Measurements from ENCODE around the gene RIOK3. TPM values are rescaled to one million over a fixed set of nuclear protein-coding genes. Genes with fewer than 3 reads are reported as not detected.

Gene RIOK3
- total RNA-seq, 1 experiment from 2014 or later: 19.4 TPM

- CTCF ChIA-PET: interaction anchor here (1.2 kb wide), 2 partner anchors 8 to 9 kb away, joined by 4 to 7 read pairs; partner anchors contain the start of gene RMC1
- POLR2A ChIA-PET: no interaction called here
- Mint-ChIP-seq H3K27ac (no peak overlapping the region), H3K27me3 (ENCODE audit: low read depth) (no peaks in the 10 kb centered on the region), H3K36me3 (no peaks in the 10 kb centered on the region), H3K4me1 (no peaks in the 10 kb centered on the region), H3K4me3 (no peak overlapping the region), H3K9me3 (peaks cover 12% of the 10 kb centered on the region)
- DNase-seq (ENCODE audit: low spot score) (no peak), ATAC-seq (no peak)
- TF ChIP-seq NR1H2 (CRISPR knock-in tag; IDR thresholded peaks at IDR 0.05): no peak
- TF ChIP-seq ZBTB21 (CRISPR knock-in tag; IDR thresholded peaks at IDR 0.05; ENCODE audit: borderline replicate concordance): no peak
- TF ChIP-seq, protein P1, sequence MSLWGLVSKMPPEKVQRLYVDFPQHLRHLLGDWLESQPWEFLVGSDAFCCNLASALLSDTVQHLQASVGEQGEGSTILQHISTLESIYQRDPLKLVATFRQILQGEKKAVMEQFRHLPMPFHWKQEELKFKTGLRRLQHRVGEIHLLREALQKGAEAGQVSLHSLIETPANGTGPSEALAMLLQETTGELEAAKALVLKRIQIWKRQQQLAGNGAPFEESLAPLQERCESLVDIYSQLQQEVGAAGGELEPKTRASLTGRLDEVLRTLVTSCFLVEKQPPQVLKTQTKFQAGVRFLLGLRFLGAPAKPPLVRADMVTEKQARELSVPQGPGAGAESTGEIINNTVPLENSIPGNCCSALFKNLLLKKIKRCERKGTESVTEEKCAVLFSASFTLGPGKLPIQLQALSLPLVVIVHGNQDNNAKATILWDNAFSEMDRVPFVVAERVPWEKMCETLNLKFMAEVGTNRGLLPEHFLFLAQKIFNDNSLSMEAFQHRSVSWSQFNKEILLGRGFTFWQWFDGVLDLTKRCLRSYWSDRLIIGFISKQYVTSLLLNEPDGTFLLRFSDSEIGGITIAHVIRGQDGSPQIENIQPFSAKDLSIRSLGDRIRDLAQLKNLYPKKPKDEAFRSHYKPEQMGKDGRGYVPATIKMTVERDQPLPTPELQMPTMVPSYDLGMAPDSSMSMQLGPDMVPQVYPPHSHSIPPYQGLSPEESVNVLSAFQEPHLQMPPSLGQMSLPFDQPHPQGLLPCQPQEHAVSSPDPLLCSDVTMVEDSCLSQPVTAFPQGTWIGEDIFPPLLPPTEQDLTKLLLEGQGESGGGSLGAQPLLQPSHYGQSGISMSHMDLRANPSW (CRISPR knock-in tag; conservative IDR thresholded peaks at IDR 0.05; ENCODE audit: low read depth): no peak
Observed at GRCh38 chr18:23493654-23494053, 40.6 kb downstream of the RIOK3 start.

- no peak overlapping the region for H3K4me3 Mint-ChIP-seq
- no peaks in the 10 kb centered on the region for H3K36me3 Mint-ChIP-seq
- no peaks in the 10 kb centered on the region for H3K4me1 Mint-ChIP-seq
- H3K9me3 Mint-ChIP-seq: peaks cover 12% of the 10 kb centered on the region
- no peak for DNase-seq (ENCODE audit: low spot score)
- H3K27me3 Mint-ChIP-seq (ENCODE audit: low read depth): no peaks in the 10 kb centered on the region
- no peak for ATAC-seq
- no peak for TF ChIP-seq TCF7 (CRISPR knock-in tag; IDR thresholded peaks at IDR 0.05; ENCODE audit: low read depth)
- no peak for TF ChIP-seq ZSCAN18 (CRISPR knock-in tag; IDR thresholded peaks at IDR 0.05)
- no peak for TF ChIP-seq ESRRA (CRISPR knock-in tag; IDR thresholded peaks at IDR 0.05; ENCODE audit: borderline replicate concordance)
- no peak for TF ChIP-seq ATF1 (CRISPR knock-in tag; IDR thresholded peaks at IDR 0.05)
- TF ChIP-seq MAX (CRISPR knock-in tag; IDR thresholded peaks at IDR 0.05): no peak
- TF ChIP-seq NFYB (CRISPR knock-in tag; conservative IDR thresholded peaks at IDR 0.05; ENCODE audit: low read depth): no peak
- no peak for TF ChIP-seq FOXP1 (CRISPR knock-in tag; IDR thresholded peaks at IDR 0.05; ENCODE audit: borderline replicate concordance)
- no peak for TF ChIP-seq ZBTB21 (CRISPR knock-in tag; IDR thresholded peaks at IDR 0.05; ENCODE audit: borderline replicate concordance)
- TF ChIP-seq SOX15 (CRISPR knock-in tag; IDR thresholded peaks at IDR 0.05): no peak
- TF ChIP-seq EMX1 (CRISPR knock-in tag; IDR thresholded peaks at IDR 0.05): no peak
- TF ChIP-seq, protein P2, sequence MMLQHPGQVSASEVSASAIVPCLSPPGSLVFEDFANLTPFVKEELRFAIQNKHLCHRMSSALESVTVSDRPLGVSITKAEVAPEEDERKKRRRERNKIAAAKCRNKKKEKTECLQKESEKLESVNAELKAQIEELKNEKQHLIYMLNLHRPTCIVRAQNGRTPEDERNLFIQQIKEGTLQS (CRISPR knock-in tag; conservative IDR thresholded peaks at IDR 0.05): no peak
- no peak for TF ChIP-seq ZNF425 (CRISPR knock-in tag; conservative IDR thresholded peaks at IDR 0.05)
- no peak for TF ChIP-seq ETV6 (CRISPR knock-in tag; IDR thresholded peaks at IDR 0.05)
- TF ChIP-seq CREM (CRISPR knock-in tag; IDR thresholded peaks at IDR 0.05): no peak
- TF ChIP-seq, protein P3, sequence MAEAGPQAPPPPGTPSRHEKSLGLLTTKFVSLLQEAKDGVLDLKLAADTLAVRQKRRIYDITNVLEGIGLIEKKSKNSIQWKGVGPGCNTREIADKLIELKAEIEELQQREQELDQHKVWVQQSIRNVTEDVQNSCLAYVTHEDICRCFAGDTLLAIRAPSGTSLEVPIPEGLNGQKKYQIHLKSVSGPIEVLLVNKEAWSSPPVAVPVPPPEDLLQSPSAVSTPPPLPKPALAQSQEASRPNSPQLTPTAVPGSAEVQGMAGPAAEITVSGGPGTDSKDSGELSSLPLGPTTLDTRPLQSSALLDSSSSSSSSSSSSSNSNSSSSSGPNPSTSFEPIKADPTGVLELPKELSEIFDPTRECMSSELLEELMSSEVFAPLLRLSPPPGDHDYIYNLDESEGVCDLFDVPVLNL (CRISPR knock-in tag; IDR thresholded peaks at IDR 0.05; ENCODE audit: borderline replicate concordance, low read depth): no peak
- POLR2A ChIA-PET: no interaction called here
- H3K27ac Mint-ChIP-seq: no peak overlapping the region
- CTCF ChIA-PET: interaction anchor here (1.2 kb wide), 1 partner anchor 10 kb away, joined by 7 read pairs; no protein-coding TSS in a partner anchor
Observed at GRCh38 chr18:23494992-23495391, 41.9 kb downstream of the RIOK3 start.
